ENCODE data around the gene PLCB4. TPM values are rescaled to one million over a fixed set of nuclear protein-coding genes. Genes with fewer than 3 reads are reported as not detected.

Gene PLCB4
- polyA plus RNA-seq, 1 of the 3 experiments (the other 2 are of a cell fraction): 5.5 TPM

DNA sequence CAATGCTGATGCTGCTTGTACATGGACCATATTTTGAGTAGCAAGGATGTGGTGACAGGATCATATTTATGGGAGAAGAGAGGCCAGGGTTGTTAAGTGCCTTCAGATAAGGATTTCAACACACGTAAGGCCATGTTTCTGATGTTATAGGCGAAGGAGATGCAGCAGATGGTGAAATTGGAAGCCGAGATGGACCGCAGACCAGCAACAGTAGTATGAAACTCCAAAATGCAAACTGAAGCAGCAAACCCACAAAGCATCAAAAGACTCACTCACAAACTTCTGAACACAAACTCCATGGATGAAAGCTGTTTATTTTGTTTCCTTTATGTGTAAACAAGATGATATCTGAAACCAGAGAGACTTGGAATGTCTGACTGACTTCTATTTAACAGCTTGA is 409.9 kb downstream of the PLCB4 start:
- H3K4me2 ChIP-seq: no peak overlapping the region
- no peak for DNase-seq

DNA sequence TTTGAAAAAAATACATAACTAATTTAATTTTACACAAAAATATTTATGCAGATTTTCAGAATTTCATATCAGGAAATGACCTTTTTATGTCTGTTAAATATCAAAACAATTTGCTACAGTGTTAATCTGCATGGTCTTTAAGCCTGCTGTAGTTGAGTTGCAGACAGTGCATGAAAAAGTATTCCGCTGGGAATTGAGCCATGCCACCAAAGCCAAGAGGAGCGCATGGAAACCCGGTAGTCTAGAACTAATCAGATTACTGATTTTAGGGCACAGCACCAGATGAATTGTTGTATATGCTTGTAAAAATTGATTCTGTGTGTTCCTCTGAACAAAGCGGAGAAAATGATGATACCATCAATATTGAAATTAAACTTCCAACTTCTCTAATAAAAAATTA is 411.2 kb downstream of the PLCB4 start:
- Histone ChIP-seq H3F3A (replicated peaks; ENCODE audit: insufficient read depth) (peaks cover 18% of the 10 kb centered on the region), H3K4me1 (ENCODE audit: control insufficient read depth in 1 of 2, insufficient read depth in 2 of 2, low read depth in 1 of 2, low read length in 1 of 2) (peaks cover 5 to 15% of the 10 kb centered on the region in 2 experiments; a peak in 3 of 4 replicates), H3K36me3 (replicated peaks in 1 of 2; ENCODE audit: control insufficient read depth in 1 of 2, insufficient read depth in 2 of 2, low read length in 1 of 2) (peaks cover 3 to 9% of the 10 kb centered on the region in 2 experiments), H3K9me2 (no peaks in the 10 kb centered on the region), H3K27me3 (ENCODE audit: insufficient read depth) (no peaks in the 10 kb centered on the region), H3K79me2 (ENCODE audit: insufficient read depth) (no peaks in the 10 kb centered on the region), H3K9me3 (no peaks in the 10 kb centered on the region), H4K20me1 (ENCODE audit: insufficient read depth) (no peaks in the 10 kb centered on the region), H3K4me2 (no peak overlapping the region), H3K9ac (no peak overlapping the region), H3K4me3 (ENCODE audit: low read depth in 2 of 2, low read length in 1 of 2) (no peak overlapping the region), H3K27ac (ENCODE audit: low read depth in 2 of 2, low read length in 1 of 2) (no peak overlapping the region), H2AFZ (ENCODE audit: low read depth) (no peak overlapping the region)
- CTCF ChIA-PET: no interaction called here
- no peak for DNase-seq
- POLR2A ChIA-PET: no interaction called here
- 78% methylated on average over 4 of the region's 4 CpGs for WGBS (ENCODE audit: low lambda C conversion rate)
- TF ChIP-seq EZH2phosphoT487 (IDR thresholded peaks at IDR 0.05; ENCODE audit: borderline replicate concordance, low read depth) (no peak), GATA2 (CRISPR knock-in tag; IDR thresholded peaks at IDR 0.05) (no peak), IRF3 (IDR thresholded peaks at IDR 0.05; ENCODE audit: low read depth, low read length) (no peak), SMC3 (IDR thresholded peaks at IDR 0.05; ENCODE audit: low read depth, low read length) (no peak), RAD21 (IDR thresholded peaks at IDR 0.05; ENCODE audit: low read length) (no peak), CHD2 (IDR thresholded peaks at IDR 0.05; ENCODE audit: low read length, partially characterized antibody) (no peak), MXI1 (IDR thresholded peaks at IDR 0.05; ENCODE audit: low read depth, low read length) (no peak)
- TF ChIP-seq, protein P1, sequence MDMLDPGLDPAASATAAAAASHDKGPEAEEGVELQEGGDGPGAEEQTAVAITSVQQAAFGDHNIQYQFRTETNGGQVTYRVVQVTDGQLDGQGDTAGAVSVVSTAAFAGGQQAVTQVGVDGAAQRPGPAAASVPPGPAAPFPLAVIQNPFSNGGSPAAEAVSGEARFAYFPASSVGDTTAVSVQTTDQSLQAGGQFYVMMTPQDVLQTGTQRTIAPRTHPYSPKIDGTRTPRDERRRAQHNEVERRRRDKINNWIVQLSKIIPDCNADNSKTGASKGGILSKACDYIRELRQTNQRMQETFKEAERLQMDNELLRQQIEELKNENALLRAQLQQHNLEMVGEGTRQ (IDR thresholded peaks at IDR 0.05; ENCODE audit: borderline replicate concordance, low read depth, low read length): no peak

More for the DNA sequence above, 409.9 kb downstream of the PLCB4 start:
- H3K4me3 ChIP-seq (ENCODE audit: low read depth in 2 of 2, low read length in 1 of 2): no peak overlapping the region
- H3K9me3 ChIP-seq: no peaks in the 10 kb centered on the region
- no peaks in the 10 kb centered on the region for H3K9me2 ChIP-seq
- H3K4me1 ChIP-seq (ENCODE audit: control insufficient read depth in 1 of 2, insufficient read depth in 2 of 2, low read depth in 1 of 2, low read length in 1 of 2): peaks cover 5 to 20% of the 10 kb centered on the region in 2 experiments; a peak in 3 of 4 replicates
- peaks cover 3 to 9% of the 10 kb centered on the region in 2 experiments for H3K36me3 ChIP-seq (replicated peaks in 1 of 2; ENCODE audit: control insufficient read depth in 1 of 2, insufficient read depth in 2 of 2, low read length in 1 of 2)
- H3K27ac ChIP-seq (ENCODE audit: low read depth in 2 of 2, low read length in 1 of 2): no peak overlapping the region
- H4K20me1 ChIP-seq (ENCODE audit: insufficient read depth): no peaks in the 10 kb centered on the region
- CTCF ChIA-PET: no interaction called here
- H3K27me3 ChIP-seq (ENCODE audit: insufficient read depth): no peaks in the 10 kb centered on the region
- no peak overlapping the region for H3K9ac ChIP-seq
- no peaks in the 10 kb centered on the region for H3K79me2 ChIP-seq (ENCODE audit: insufficient read depth)
- H2AFZ ChIP-seq (ENCODE audit: low read depth): no peak overlapping the region
- WGBS (ENCODE audit: low lambda C conversion rate): 86% methylated on average over 4 of the region's 4 CpGs
- peaks cover 22% of the 10 kb centered on the region for H3F3A ChIP-seq (replicated peaks; ENCODE audit: insufficient read depth)
- POLR2A ChIA-PET: no interaction called here
- no peak for TF ChIP-seq SMC3 (IDR thresholded peaks at IDR 0.05; ENCODE audit: low read depth, low read length)

GRCh38 chr20:9482180-9482579 is 413.3 kb downstream of the PLCB4 start:
- Histone ChIP-seq H3K27ac (ENCODE audit: low read depth in 2 of 2, low read length in 1 of 2) (peak overlapping the region; percentile 34 to 76; a peak in 2 of 4 replicates), H3K79me2 (ENCODE audit: insufficient read depth) (no peaks in the 10 kb centered on the region), H4K20me1 (ENCODE audit: insufficient read depth) (no peaks in the 10 kb centered on the region), H3K4me3 (ENCODE audit: low read depth in 2 of 2, low read length in 1 of 2) (no peak overlapping the region), H3K4me1 (ENCODE audit: control insufficient read depth in 1 of 2, insufficient read depth in 2 of 2, low read depth in 1 of 2, low read length in 1 of 2) (peaks cover 0 to 9% of the 10 kb centered on the region in 2 experiments; a peak in 3 of 4 replicates), H3K9me2 (no peaks in the 10 kb centered on the region), H3K27me3 (ENCODE audit: insufficient read depth) (no peaks in the 10 kb centered on the region), H3K36me3 (replicated peaks in 1 of 2; ENCODE audit: control insufficient read depth in 1 of 2, insufficient read depth in 2 of 2, low read length in 1 of 2) (peaks cover 3 to 5% of the 10 kb centered on the region in 2 experiments), H3K9me3 (no peaks in the 10 kb centered on the region), H3F3A (replicated peaks; ENCODE audit: insufficient read depth) (peaks cover 12% of the 10 kb centered on the region), H2AFZ (ENCODE audit: low read depth) (no peak overlapping the region), H3K9ac (no peak overlapping the region), H3K4me2 (peak overlapping the region; percentile 41; the same call in 1 of the 2 replicates)
- CTCF ChIA-PET: interaction anchor here (0.9 kb wide), 1 partner anchor 21 kb away, joined by 3 read pairs; no protein-coding TSS in a partner anchor
- WGBS (ENCODE audit: low lambda C conversion rate): 87% methylated on average over 3 of the region's 3 CpGs
- POLR2A ChIA-PET: no interaction called here
- TF ChIP-seq JUND (IDR thresholded peaks at IDR 0.05) (no peak), YY1 (IDR thresholded peaks at IDR 0.05; ENCODE audit: low read depth) (no peak), NRF1 (IDR thresholded peaks at IDR 0.05; ENCODE audit: low read depth, low read length) (no peak), RXRA (IDR thresholded peaks at IDR 0.05; ENCODE audit: borderline replicate concordance, low read depth) (no peak), RCOR1 (IDR thresholded peaks at IDR 0.05; ENCODE audit: low read length) (no peak)
- no peak for DNase-seq

Measured in SK-N-SH (cell line).